Loucy (cell line): ENCODE data around the gene GARIN5B.

Source experiments
- H2AFZ ChIP-seq: fragments of 200-600 bp; sonication (generic); 2 replicates; pipeline ENCODE4 v1.6.0; 2016; ENCODE audit warnings: antibody characterized with exemption, mild to moderate bottlenecking, low read length, moderate library complexity
- H3F3A ChIP-seq: fragments of 200-600 bp; 2 replicates; pipeline ENCODE4 v1.6.0; 2016; ENCODE audit warnings: antibody characterized with exemption, low read depth, mild to moderate bottlenecking
- H3K27me3 ChIP-seq: fragments of 200-600 bp; sonication (generic); 2 replicates; pipeline ENCODE4 v1.6.1; 2014; ENCODE audit warnings: low read length, mild to moderate bottlenecking; ENCODE audit not compliant: insufficient read depth, poor library complexity, severe bottlenecking
- H3K36me3 ChIP-seq: fragments of 200-600 bp; sonication (generic); 2 replicates; pipeline ENCODE4 v1.6.1; 2016; ENCODE audit warnings: low read length; ENCODE audit not compliant: insufficient read depth
- H3K4me1 ChIP-seq: fragments of 200-600 bp; sonication (generic); 2 replicates; pipeline ENCODE4 v1.5.1; 2014; ENCODE audit warnings: low read length, mild to moderate bottlenecking; ENCODE audit not compliant: insufficient read depth, poor library complexity, severe bottlenecking
- H3K4me2 ChIP-seq: fragments of 200-600 bp; sonication (generic); 2 replicates; pipeline ENCODE4 v1.6.0; 2014; ENCODE audit warnings: antibody characterized with exemption, low read length, low read depth, mild to moderate bottlenecking; ENCODE audit not compliant: poor library complexity, severe bottlenecking
- H3K4me3 ChIP-seq: fragments of 200-600 bp; sonication (generic); 2 replicates; pipeline ENCODE4 v1.5.1; 2014; ENCODE audit warnings: low read length, mild to moderate bottlenecking, mixed read lengths; ENCODE audit not compliant: poor library complexity, severe bottlenecking
- H3K79me2 ChIP-seq: fragments of 200-600 bp; sonication (generic); 2 replicates; pipeline ENCODE4 v1.6.1; 2014; ENCODE audit warnings: low read length; ENCODE audit not compliant: insufficient read depth
- H3K9ac ChIP-seq: fragments of 200-600 bp; sonication (generic); 2 replicates; pipeline ENCODE4 v1.6.0; 2014; ENCODE audit warnings: mild to moderate bottlenecking, low read depth, low read length, moderate library complexity; ENCODE audit not compliant: poor library complexity, severe bottlenecking
- H3K9me2 ChIP-seq: fragments of 200-600 bp; sonication (generic); replicated peaks from 2 replicates; pipeline ENCODE4 v1.6.1; 2016; ENCODE audit warnings: low read depth, low read length, mixed read lengths
- H3K9me3 ChIP-seq: fragments of 200-600 bp; sonication (generic); 2 replicates; pipeline ENCODE4 v1.6.1; 2014; ENCODE audit warnings: mild to moderate bottlenecking, antibody characterized with exemption, low read length, low read depth; ENCODE audit not compliant: insufficient read depth
- H4K20me1 ChIP-seq: fragments of 200-600 bp; sonication (generic); 2 replicates; pipeline ENCODE4 v1.6.0; 2014; ENCODE audit warnings: antibody characterized with exemption, low read length, mild to moderate bottlenecking; ENCODE audit not compliant: insufficient read depth, poor library complexity, severe bottlenecking
- CTCF ChIP-seq: fragments of 200-600 bp; sonication (generic); conservative IDR thresholded peaks from 2 replicates; pipeline ENCODE4 v1.5.1; 2014; ENCODE audit warnings: mild to moderate bottlenecking, antibody characterized with exemption, low read length
- EZH2phosphoT487 ChIP-seq: fragments of 200-600 bp; IDR thresholded peaks from 2 replicates; pipeline ENCODE4 v1.6.1; 2018; ENCODE audit warnings: antibody characterized with exemption, mild to moderate bottlenecking, moderate library complexity, borderline replicate concordance

Gene GARIN5B

GRCh38 chr19:55389386-55390317 is 26.6 kb upstream of the GARIN5B start:
- H3K9me2 ChIP-seq: no peaks in the 10 kb centered on the region
- H3K27me3 ChIP-seq: no peaks in the 10 kb centered on the region
- H4K20me1 ChIP-seq: peaks cover 58% of the 10 kb centered on the region
- peak overlapping the region; percentile 100 for H3K4me3 ChIP-seq
- H2AFZ ChIP-seq: no peak overlapping the region
- peaks cover 34% of the 10 kb centered on the region for H3K4me1 ChIP-seq
- no peaks in the 10 kb centered on the region for H3K9me3 ChIP-seq
- H3K36me3 ChIP-seq: peaks cover 23% of the 10 kb centered on the region; the same call in 1 of the 2 replicates
- H3K4me2 ChIP-seq: peak overlapping the region; percentile 100
- H3K9ac ChIP-seq: no peak overlapping the region
- H3F3A ChIP-seq: no peaks in the 10 kb centered on the region
- TF ChIP-seq EZH2phosphoT487: no peak
- peaks cover 47% of the 10 kb centered on the region for H3K79me2 ChIP-seq

- no peak for TF ChIP-seq CTCF
- TF ChIP-seq EZH2phosphoT487: no peak
- no peaks in the 10 kb centered on the region for H3F3A ChIP-seq
- H2AFZ ChIP-seq: no peak overlapping the region
- no peaks in the 10 kb centered on the region for H3K9me3 ChIP-seq
- peaks cover 58% of the 10 kb centered on the region for H4K20me1 ChIP-seq
- H3K4me3 ChIP-seq: peak overlapping the region; percentile 100
- peak overlapping the region; percentile 99 for H3K9ac ChIP-seq
- peaks cover 23% of the 10 kb centered on the region; the same call in 1 of the 2 replicates for H3K36me3 ChIP-seq
- H3K9me2 ChIP-seq: no peaks in the 10 kb centered on the region
- no peaks in the 10 kb centered on the region for H3K27me3 ChIP-seq
- peaks cover 52% of the 10 kb centered on the region for H3K79me2 ChIP-seq
- H3K4me2 ChIP-seq: peak overlapping the region; percentile 100
- H3K4me1 ChIP-seq: peaks cover 45% of the 10 kb centered on the region
These were observed 24.9 kb upstream of the GARIN5B start for GRCh38 chr19:55387736-55388497.

GRCh38 chr19:55386493-55386971 is 23.5 kb upstream of the GARIN5B start:
- peak overlapping the region; percentile 99 for H3K9ac ChIP-seq
- H3F3A ChIP-seq: no peaks in the 10 kb centered on the region
- H3K27me3 ChIP-seq: no peaks in the 10 kb centered on the region
- TF ChIP-seq CTCF: no peak
- TF ChIP-seq EZH2phosphoT487: no peak
- H3K4me3 ChIP-seq: peak overlapping the region; percentile 100
- peaks cover 49% of the 10 kb centered on the region for H3K4me1 ChIP-seq
- peaks cover 60% of the 10 kb centered on the region for H3K79me2 ChIP-seq
- H3K9me2 ChIP-seq: no peaks in the 10 kb centered on the region
- peaks cover 23% of the 10 kb centered on the region; the same call in 1 of the 2 replicates for H3K36me3 ChIP-seq
- H4K20me1 ChIP-seq: peaks cover 57% of the 10 kb centered on the region
- no peaks in the 10 kb centered on the region for H3K9me3 ChIP-seq
- peak overlapping the region; percentile 100 for H3K4me2 ChIP-seq
- no peak overlapping the region for H2AFZ ChIP-seq
